GM19397 (cell line): Measurements from ENCODE around the gene SLC6A9.

Experiments used
- ATAC-seq: cut with Tn5 transposase; IDR thresholded peaks from one replicate; pipeline ENCODE4 v1.9.1; 2021; ENCODE audit warnings: mild to moderate bottlenecking, moderate library complexity; ENCODE audit not compliant: unreplicated experiment

Gene SLC6A9

GRCh38 chr1:44029911-44030604 lies 1.2 kb downstream of the SLC6A9 start:
- ATAC-seq, result peak; percentile 78

GRCh38 chr1:44029260-44029910 lies 1.9 kb downstream of the SLC6A9 start:
- ATAC-seq, result peak; percentile 10

GRCh38 chr1:44027320-44027719 lies 3.9 kb downstream of the SLC6A9 start:
- ATAC-seq, result no peak

DNA sequence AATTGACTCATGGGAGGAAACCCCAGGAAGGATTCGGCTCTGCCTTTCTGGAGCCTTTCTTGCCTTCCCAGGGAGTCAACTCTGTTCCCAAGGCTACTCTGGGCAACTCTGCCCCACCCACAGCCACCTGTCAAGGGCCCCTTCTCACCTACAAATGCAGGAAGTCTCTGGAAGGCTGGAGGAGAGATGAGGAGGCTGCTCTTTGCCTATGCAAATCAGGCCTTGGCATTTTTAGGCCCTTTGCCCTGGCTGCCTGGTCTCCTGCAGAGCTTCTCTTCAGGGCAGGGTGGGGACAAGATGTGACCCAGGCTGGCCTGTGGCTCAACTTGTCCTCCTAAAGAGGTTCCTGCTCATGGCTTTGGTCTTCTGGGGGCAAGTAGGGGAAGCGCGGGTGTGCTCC lies 5.4 kb downstream of the SLC6A9 start:
- ATAC-seq, result no peak

- ATAC-seq, result no peak
Observed at GRCh38 chr1:44024903-44025525, 6.2 kb downstream of the SLC6A9 start.

DNA sequence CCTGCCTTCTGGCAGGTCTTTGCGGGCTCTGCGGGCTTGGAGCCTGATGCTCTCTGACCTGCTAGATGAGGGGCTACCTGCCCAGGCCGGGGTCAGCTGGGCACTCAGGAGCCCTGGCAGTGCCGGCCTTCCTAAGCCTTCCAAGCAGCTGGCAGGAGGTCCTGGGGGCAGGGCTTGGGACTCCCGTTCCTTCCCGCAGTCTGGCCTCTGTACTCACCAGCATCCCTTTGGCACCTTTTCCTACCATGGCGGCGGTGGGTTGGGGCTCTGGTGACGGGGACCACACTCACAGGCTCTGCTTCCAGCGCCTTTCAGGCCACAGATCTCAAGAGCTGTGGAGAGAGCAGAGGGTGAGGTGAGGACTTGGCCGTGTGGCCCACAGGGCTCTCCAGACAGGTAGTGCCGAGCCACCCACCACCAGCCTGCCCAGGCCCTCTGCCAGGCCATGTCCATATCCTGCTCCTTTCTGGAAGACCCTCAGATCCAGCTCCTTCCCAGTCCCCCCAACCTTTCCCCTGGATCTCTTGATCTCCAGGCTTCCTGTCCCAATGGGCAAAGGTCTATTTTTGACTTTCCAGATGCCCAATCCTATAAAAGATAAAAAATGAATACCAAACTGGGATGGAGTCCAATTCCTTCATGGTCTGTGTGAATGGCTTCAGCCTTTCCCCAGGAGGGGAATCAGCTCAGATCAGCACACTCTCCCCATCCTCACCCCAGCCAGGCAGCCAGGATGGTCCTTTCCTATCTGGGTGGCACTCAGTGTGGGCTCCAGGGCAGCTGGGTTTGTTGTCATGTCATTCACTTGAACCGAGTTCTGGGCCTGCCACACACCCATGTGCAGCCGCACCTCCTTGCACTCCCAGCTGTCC lies 7.0 kb downstream of the SLC6A9 start:
- ATAC-seq, result no peak

DNA sequence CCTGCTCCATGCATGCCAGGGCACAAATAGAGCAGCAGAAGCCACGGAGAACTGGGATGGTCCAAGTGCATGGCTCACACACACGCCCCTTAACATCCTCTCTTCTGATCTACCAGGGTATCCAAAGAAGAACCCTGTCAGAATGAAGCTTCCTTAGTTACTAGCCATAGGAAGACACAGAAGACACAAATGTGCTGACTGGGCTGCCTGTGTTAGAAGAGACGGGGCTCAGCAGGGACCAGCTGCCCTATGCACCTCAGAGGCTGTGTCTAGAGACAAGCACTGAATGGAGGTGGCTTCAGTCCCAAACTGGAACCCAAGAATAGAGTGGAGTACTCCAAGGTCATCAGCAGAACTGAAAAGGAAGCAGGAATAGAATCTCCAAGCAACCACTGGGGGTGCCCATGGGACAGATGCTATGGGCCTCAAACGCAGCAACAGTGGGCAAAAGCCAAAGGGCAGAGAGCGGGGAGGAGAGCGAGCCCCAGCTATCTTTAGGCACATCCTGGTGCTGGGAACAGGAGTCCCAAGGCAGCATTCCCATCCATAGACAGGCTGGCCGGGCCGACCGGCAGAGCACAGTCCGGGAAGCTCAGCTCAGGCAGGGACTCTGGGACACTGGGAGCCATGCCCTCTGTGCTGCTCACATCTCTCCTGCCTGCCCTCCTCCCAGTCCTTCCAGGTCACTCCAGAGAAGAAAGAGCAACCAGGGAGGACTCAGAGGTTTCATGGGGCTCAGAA lies 9.5 kb downstream of the SLC6A9 start:
- ATAC-seq, result no peak

- no peak for ATAC-seq
Observed at GRCh38 chr1:44021156-44021555, 10.1 kb downstream of the SLC6A9 start.

GRCh38 chr1:44020464-44020863 lies 10.8 kb downstream of the SLC6A9 start:
- ATAC-seq, result no peak

DNA sequence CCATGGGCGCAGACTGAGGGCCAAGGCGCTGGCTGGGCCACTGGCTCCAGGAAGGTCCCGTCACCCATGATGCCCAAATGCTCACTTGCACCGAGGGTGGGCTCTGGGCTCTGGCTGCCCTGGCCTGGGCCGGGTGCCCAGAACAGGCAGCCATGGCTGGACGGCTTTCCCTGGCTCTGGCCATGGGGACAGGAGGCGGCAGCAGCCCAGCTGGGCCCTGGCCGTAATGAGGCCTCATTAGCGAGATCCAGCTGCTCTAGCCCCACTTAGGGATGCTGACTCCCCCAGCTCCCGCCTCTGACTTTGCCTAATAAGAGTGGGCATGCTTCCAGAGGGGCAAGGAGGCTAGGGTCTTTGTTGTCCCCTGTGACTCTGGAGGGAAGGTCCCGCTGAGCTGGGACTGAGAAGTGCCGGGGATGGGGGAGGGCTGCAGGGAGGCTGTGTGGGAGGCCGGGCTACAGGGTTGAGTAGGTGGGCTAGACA lies 11.8 kb downstream of the SLC6A9 start:
- ATAC-seq, result no peak

DNA sequence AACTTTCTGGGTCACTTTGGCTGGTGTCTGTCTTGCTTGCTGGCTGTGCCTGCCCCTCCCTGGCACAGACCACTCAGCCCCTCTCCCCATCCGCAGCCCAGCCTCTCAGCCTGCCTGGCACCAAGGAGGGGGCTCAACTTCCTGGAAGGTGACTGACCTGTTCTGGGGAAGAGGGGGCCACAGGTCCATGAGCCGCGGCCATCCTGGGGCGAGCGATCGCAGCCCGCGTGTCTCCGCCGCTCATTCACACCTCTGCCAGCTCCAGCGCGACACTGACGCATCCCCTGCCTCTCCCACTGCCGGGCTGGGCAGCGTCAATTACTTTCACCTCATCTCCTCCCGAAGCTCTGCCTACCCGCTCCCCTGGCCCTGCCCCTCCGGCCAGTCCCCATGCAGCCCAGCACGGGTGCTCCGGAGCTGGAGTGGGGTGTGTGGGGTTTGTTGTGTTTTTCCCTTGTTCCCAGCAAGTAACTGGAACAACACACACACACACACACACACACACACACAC lies 14.3 kb downstream of the SLC6A9 start:
- no peak for ATAC-seq

GRCh38 chr1:44016041-44016889 lies 15.0 kb downstream of the SLC6A9 start:
- no peak for ATAC-seq

GRCh38 chr1:44015206-44015605 lies 16.1 kb downstream of the SLC6A9 start:
- ATAC-seq, result no peak

DNA sequence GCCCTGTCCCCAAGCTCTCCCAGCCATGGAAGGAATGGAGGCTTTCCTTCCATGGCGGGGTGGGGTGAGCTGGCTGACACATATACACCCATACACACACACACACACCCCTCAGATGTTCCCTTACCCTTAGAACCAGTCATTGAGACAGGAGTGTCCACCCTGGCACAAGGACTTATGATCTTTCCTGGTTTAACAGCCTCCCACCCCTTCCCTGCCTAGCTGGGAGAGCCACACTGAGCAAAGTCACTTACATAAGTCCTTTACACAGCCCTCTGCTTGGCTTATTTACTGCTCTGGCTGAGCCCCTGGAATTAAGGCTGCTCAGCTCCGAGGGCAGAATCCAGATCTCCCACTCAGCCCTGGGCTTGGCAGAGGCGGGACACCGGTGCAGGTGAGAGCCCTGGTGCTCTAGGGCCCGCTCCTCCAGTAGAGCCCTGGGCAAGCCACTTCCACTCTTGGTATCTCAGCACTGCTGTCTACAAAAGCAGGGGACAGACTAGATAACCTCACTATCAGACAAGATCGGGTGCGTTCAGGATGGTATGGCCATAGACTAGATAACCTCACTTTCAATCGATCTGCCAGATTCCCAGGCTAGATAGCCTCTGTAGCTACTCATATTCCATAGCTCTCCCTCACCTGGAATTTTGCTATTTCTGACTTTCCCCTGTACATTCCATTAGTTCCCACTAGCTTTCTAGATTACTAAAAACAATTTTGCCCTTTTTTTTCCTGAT lies 16.7 kb downstream of the SLC6A9 start:
- no peak for ATAC-seq

DNA sequence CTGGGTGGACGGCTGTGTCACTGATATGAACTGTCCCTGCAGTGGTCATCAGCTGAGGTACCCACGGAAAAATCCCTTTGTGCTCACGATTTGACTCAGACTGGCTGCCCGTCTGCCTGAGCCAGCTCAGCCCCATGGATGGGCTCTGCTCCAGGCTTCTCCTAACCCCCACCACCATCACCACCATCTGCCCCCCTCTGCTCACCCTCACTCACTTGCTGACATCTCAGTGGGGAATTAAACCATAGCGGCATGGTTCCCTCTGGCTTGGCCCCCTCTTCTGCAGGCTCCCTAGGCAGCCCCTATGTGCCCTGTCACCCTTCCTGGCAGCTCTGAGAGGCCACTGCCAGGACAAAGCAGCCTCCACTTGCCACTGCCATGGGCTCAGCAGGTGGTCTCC lies 17.3 kb downstream of the SLC6A9 start:
- no peak for ATAC-seq

DNA sequence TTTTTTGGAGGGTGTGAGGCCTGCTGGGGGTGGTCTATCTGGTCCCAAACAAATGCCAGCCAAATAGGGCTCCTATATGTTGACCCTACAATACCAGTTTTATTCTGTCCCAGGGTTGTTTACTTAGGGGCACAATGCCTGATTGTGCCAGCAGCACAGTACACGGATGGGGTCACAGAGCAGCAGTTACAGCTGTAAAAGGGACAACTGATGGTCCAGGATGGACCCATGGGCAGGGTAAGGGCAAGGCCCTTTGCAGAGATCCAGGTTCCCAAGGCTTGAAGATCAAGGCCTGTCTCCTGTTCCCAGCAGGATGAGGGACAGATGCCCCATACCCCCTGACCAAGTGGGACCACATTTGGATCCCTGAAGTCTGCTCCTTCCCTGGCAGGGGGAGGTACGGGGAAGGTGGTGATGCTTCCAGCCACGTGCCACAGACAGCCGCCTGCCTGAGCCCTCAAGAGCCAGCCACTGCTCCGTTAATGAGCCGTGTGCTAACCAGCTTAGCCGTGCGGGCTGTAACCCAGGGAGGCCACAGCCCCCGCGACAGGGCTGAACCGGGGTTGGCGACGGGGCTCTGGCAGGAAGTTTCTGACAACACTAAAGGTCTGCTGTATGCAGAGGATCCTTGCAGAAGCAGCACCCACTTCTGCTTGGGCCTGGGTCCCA lies 18.2 kb downstream of the SLC6A9 start:
- no peak for ATAC-seq

GRCh38 chr1:44012404-44012803 lies 18.9 kb downstream of the SLC6A9 start:
- ATAC-seq, result no peak

GRCh38 chr1:44010935-44011471 lies 20.3 kb downstream of the SLC6A9 start:
- no peak for ATAC-seq
